ENCODE results near the gene EFCAB8.

The EFCAB8 gene

GRCh38 chr20:32889281-32889680 lies 30.6 kb downstream of the EFCAB8 start:
- DNase-seq, result no peak
- TF ChIP-seq, protein P1, sequence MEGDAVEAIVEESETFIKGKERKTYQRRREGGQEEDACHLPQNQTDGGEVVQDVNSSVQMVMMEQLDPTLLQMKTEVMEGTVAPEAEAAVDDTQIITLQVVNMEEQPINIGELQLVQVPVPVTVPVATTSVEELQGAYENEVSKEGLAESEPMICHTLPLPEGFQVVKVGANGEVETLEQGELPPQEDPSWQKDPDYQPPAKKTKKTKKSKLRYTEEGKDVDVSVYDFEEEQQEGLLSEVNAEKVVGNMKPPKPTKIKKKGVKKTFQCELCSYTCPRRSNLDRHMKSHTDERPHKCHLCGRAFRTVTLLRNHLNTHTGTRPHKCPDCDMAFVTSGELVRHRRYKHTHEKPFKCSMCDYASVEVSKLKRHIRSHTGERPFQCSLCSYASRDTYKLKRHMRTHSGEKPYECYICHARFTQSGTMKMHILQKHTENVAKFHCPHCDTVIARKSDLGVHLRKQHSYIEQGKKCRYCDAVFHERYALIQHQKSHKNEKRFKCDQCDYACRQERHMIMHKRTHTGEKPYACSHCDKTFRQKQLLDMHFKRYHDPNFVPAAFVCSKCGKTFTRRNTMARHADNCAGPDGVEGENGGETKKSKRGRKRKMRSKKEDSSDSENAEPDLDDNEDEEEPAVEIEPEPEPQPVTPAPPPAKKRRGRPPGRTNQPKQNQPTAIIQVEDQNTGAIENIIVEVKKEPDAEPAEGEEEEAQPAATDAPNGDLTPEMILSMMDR (IDR thresholded peaks at IDR 0.05), result no peak
- no peaks in the 10 kb centered on the region for H3K9me3 Mint-ChIP-seq
- peaks cover 2% of the 10 kb centered on the region for H3K27me3 Mint-ChIP-seq (ENCODE audit: low read depth, poor library complexity)
- H3K4me3 Mint-ChIP-seq, result no peak overlapping the region
- H3K4me1 Mint-ChIP-seq, result peaks cover 46% of the 10 kb centered on the region
- H3K36me3 Mint-ChIP-seq (ENCODE audit: low read depth), result no peaks in the 10 kb centered on the region
- H3K27ac Mint-ChIP-seq, result no peak overlapping the region

DNA sequence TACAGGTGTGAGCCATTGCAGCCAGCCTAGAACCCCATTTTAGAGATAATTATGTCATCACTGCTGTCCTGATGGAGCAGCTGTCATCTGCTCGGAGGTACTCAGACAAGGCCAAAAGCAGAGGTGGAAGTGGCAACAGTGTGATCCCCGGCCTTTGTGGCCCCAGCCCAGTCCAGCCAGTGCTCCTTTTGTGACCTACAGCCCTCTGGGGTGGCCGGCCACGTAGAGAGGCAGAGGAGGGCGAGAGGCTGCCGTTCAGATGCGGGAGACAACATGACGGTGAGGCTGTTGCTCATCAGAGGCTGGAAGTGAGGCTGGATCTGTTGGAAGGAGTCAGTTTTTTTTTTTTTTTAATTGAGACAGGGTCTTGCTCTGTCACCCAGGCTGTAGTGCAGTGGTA lies 32.8 kb downstream of the EFCAB8 start:
- TF ChIP-seq, protein P1 (IDR thresholded peaks at IDR 0.05), result no peak
- no peaks in the 10 kb centered on the region for H3K9me3 Mint-ChIP-seq
- H3K36me3 Mint-ChIP-seq (ENCODE audit: low read depth), result no peaks in the 10 kb centered on the region
- H3K27ac Mint-ChIP-seq, result no peak overlapping the region
- no peak overlapping the region for H3K4me3 Mint-ChIP-seq
- H3K4me1 Mint-ChIP-seq, result peaks cover 40% of the 10 kb centered on the region
- H3K27me3 Mint-ChIP-seq (ENCODE audit: low read depth, poor library complexity), result peaks cover 3% of the 10 kb centered on the region
- DNase-seq, result no peak

DNA sequence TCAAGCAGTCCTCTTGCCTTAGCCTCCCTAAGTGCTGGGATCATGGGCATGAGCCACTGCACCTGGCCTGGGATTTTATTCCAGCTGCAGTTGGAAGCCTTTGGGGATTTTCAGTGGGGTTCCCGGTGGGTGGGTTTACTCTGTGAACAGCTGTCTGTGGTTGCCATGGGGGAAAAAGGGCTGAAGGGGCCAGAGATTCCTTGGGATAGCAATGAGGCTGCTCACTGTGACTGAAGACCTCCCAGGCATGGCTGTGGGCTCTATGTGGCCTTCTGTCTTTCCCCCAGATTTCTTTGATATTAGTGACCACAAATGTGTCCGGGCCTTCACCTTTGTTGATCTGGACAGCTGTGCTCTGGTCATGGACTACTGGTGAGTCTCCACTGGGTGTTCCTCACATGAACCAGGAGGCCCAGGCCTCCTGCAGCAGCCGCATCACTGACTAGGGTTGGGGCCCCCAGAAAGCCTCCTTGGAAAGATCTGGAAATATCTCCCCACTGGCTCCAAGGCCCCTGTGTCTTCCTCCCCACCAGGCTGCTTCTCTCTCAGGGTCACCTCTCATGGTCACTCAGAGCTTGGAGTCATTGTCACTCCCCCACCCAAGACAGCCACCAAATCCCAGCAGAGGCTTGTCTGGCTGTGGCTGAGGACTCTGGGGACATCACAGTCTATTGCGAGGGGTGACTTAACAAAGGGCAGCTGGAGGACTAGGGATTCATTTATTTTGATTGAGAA lies 33.4 kb downstream of the EFCAB8 start:
- H3K4me3 Mint-ChIP-seq, result no peak overlapping the region
- no peak for DNase-seq
- TF ChIP-seq, protein P1 (IDR thresholded peaks at IDR 0.05), result no peak
- H3K36me3 Mint-ChIP-seq (ENCODE audit: low read depth), result no peaks in the 10 kb centered on the region
- peaks cover 3% of the 10 kb centered on the region for H3K27me3 Mint-ChIP-seq (ENCODE audit: low read depth, poor library complexity)
- H3K9me3 Mint-ChIP-seq, result no peaks in the 10 kb centered on the region
- H3K4me1 Mint-ChIP-seq, result peaks cover 36% of the 10 kb centered on the region
- H3K27ac Mint-ChIP-seq, result no peak overlapping the region

GRCh38 chr20:32893263-32894025 lies 34.7 kb downstream of the EFCAB8 start:
- H3K27me3 Mint-ChIP-seq (ENCODE audit: low read depth, poor library complexity), result peaks cover 3% of the 10 kb centered on the region
- H3K27ac Mint-ChIP-seq, result peak overlapping the region; percentile 85
- peaks cover 28% of the 10 kb centered on the region for H3K4me1 Mint-ChIP-seq
- H3K9me3 Mint-ChIP-seq, result no peaks in the 10 kb centered on the region
- TF ChIP-seq, protein P1 (IDR thresholded peaks at IDR 0.05), result no peak
- DNase-seq, result no peak
- H3K4me3 Mint-ChIP-seq, result no peak overlapping the region
- no peaks in the 10 kb centered on the region for H3K36me3 Mint-ChIP-seq (ENCODE audit: low read depth)

DNA sequence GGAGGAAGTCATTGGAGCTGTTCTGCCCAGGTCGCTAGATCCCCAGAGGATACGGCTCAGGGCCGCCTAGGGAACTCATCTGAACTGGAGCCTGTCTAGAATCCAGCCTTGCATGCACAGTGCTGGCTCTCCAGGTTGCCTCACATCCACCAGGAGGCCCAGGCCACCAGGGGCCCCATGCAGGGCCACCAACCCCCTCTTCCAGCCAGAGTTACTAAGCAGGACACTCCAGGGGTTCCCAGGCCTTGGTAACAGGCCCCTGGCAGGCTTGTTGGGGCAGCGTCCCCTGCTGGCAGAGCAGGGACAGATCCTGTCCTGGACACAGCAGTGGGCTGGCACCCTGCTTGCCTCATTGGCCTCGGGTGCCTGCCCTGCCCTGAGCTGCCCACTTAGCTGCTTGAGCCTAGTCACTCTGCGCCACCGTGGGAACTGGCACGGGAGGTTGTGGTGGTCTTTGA lies 35.3 kb downstream of the EFCAB8 start:
- peak overlapping the region; percentile 85 for H3K27ac Mint-ChIP-seq
- peak; percentile 42 for DNase-seq
- H3K4me1 Mint-ChIP-seq, result peaks cover 28% of the 10 kb centered on the region
- H3K4me3 Mint-ChIP-seq, result no peak overlapping the region
- TF ChIP-seq, protein P1 (IDR thresholded peaks at IDR 0.05), result peak; percentile 51
- H3K27me3 Mint-ChIP-seq (ENCODE audit: low read depth, poor library complexity), result peaks cover 3% of the 10 kb centered on the region
- no peaks in the 10 kb centered on the region for H3K9me3 Mint-ChIP-seq
- H3K36me3 Mint-ChIP-seq (ENCODE audit: low read depth), result no peaks in the 10 kb centered on the region

Measured in nephron progenitor cell (in vitro differentiated cells).